ENCODE data around the gene JAKMIP1. TPM values are rescaled to one million over a fixed set of nuclear protein-coding genes. Genes with fewer than 3 reads are reported as not detected.

JAKMIP1 gene
- polyA plus RNA-seq, 3 donors: 0.08 TPM; not detected in 2

GRCh38 chr4:6010789-6011188 is 189.6 kb downstream of the JAKMIP1 start:
- no peaks in the 10 kb centered on the region for H3K36me3 Mint-ChIP-seq
- no peak overlapping the region for H3K27ac Mint-ChIP-seq
- 83% methylated on average over 2 of the region's 3 CpGs for WGBS (ENCODE audit: insufficient coverage)
- H3K36me3 ChIP-seq (replicated peaks in 1 of 2; ENCODE audit: control insufficient read depth in 1 of 2, insufficient read depth in 2 of 2, low read length in 2 of 2): no peaks in the 10 kb centered on the region
- peaks cover 12 to 26% (median 22%) of the 10 kb centered on the region in 3 donors for H3K27me3 Mint-ChIP-seq (ENCODE audit: low read depth in 3 of 3)
- no peak overlapping the region for H3K4me3 ChIP-seq (replicated peaks in 1 of 3; ENCODE audit: low read depth in 2 of 3, low read length in 3 of 3)
- DNase-seq: no peak
- no peaks in the 10 kb centered on the region for H3K4me1 Mint-ChIP-seq
- no peak overlapping the region for H3K4me3 Mint-ChIP-seq
- no peak overlapping the region for H3K4me2 ChIP-seq (replicated peaks; ENCODE audit: extremely low read depth, low read length, poor library complexity, severe bottlenecking)
- H4K20me1 ChIP-seq (ENCODE audit: insufficient read depth, low read length): no peaks in the 10 kb centered on the region
- no peaks in the 10 kb centered on the region for H3K9me3 ChIP-seq (replicated peaks in 1 of 2; ENCODE audit: control insufficient read depth in 1 of 2, insufficient read depth in 1 of 2, low read length in 2 of 2)
- no peaks in the 10 kb centered on the region for H3K9me3 Mint-ChIP-seq
- no peaks in the 10 kb centered on the region for H3K4me1 ChIP-seq (ENCODE audit: control insufficient read depth in 1 of 2, insufficient read depth in 2 of 2, low read length in 2 of 2)
- TF ChIP-seq, protein P1, sequence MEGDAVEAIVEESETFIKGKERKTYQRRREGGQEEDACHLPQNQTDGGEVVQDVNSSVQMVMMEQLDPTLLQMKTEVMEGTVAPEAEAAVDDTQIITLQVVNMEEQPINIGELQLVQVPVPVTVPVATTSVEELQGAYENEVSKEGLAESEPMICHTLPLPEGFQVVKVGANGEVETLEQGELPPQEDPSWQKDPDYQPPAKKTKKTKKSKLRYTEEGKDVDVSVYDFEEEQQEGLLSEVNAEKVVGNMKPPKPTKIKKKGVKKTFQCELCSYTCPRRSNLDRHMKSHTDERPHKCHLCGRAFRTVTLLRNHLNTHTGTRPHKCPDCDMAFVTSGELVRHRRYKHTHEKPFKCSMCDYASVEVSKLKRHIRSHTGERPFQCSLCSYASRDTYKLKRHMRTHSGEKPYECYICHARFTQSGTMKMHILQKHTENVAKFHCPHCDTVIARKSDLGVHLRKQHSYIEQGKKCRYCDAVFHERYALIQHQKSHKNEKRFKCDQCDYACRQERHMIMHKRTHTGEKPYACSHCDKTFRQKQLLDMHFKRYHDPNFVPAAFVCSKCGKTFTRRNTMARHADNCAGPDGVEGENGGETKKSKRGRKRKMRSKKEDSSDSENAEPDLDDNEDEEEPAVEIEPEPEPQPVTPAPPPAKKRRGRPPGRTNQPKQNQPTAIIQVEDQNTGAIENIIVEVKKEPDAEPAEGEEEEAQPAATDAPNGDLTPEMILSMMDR (IDR thresholded peaks at IDR 0.05): no peak
- no peaks in the 10 kb centered on the region for H3K79me2 ChIP-seq (ENCODE audit: insufficient read depth, low read length)
- intact Hi-C loops (cut with micrococcal nuclease): no loop called here
- H3K27ac ChIP-seq (ENCODE audit: low read depth in 1 of 2, low read length in 2 of 2): no peak overlapping the region
- peaks cover 0 to 4% of the 10 kb centered on the region in 2 donors for H3K27me3 ChIP-seq (ENCODE audit: control insufficient read depth in 2 of 2, insufficient read depth in 2 of 2, low read length in 2 of 2)
- H3K9ac ChIP-seq (ENCODE audit: insufficient read depth, low read length, poor library complexity, severe bottlenecking): no peak overlapping the region
- no peak overlapping the region for H2AFZ ChIP-seq (ENCODE audit: insufficient read depth, low read depth, low read length, poor library complexity, severe bottlenecking)

DNA sequence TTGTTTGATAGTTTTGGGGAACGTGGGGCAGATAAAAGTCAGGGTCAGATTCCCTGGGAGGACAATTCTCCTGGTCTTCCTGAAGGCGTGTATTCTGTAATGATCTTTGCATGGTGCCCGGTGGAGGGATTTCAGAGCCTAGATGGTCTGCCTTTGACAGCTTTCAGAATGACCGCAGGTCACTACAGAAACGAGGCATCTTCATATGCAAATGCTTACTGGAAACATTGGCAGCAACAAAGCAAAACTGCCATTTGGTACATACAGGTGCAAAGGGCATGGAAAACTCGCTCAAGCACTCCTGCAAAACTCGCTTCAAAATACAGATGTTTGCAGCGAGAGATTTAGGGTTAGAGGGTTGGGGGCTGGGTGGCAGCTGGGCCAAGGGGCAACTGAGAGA is 190.9 kb downstream of the JAKMIP1 start:
- H3K79me2 ChIP-seq (ENCODE audit: insufficient read depth, low read length): no peaks in the 10 kb centered on the region
- H3K9ac ChIP-seq (ENCODE audit: insufficient read depth, low read length, poor library complexity, severe bottlenecking): no peak overlapping the region
- TF ChIP-seq, protein P1 (IDR thresholded peaks at IDR 0.05): no peak
- no peak overlapping the region for H3K4me2 ChIP-seq (replicated peaks; ENCODE audit: extremely low read depth, low read length, poor library complexity, severe bottlenecking)
- no peaks in the 10 kb centered on the region for H3K9me3 ChIP-seq (replicated peaks in 1 of 2; ENCODE audit: control insufficient read depth in 1 of 2, insufficient read depth in 1 of 2, low read length in 2 of 2)
- no peak overlapping the region for H3K27ac Mint-ChIP-seq
- H4K20me1 ChIP-seq (ENCODE audit: insufficient read depth, low read length): no peaks in the 10 kb centered on the region
- no peaks in the 10 kb centered on the region for H3K36me3 ChIP-seq (replicated peaks in 1 of 2; ENCODE audit: control insufficient read depth in 1 of 2, insufficient read depth in 2 of 2, low read length in 2 of 2)
- intact Hi-C loops (cut with micrococcal nuclease): no loop called here
- WGBS (ENCODE audit: insufficient coverage): 69% methylated on average over 5 of the region's 8 CpGs
- peaks cover 0 to 4% of the 10 kb centered on the region in 2 donors for H3K27me3 ChIP-seq (ENCODE audit: control insufficient read depth in 2 of 2, insufficient read depth in 2 of 2, low read length in 2 of 2)
- H3K4me1 ChIP-seq (ENCODE audit: control insufficient read depth in 1 of 2, insufficient read depth in 2 of 2, low read length in 2 of 2): no peaks in the 10 kb centered on the region
- peak overlapping the region in 1 of 2 donors; percentile 39 for H3K4me3 Mint-ChIP-seq
- no peaks in the 10 kb centered on the region for H3K9me3 Mint-ChIP-seq
- no peaks in the 10 kb centered on the region for H3K36me3 Mint-ChIP-seq
- peaks cover 12 to 26% (median 22%) of the 10 kb centered on the region in 3 donors for H3K27me3 Mint-ChIP-seq (ENCODE audit: low read depth in 3 of 3)
- H3K4me3 ChIP-seq (replicated peaks in 1 of 3; ENCODE audit: low read depth in 2 of 3, low read length in 3 of 3): no peak overlapping the region
- H3K4me1 Mint-ChIP-seq: no peaks in the 10 kb centered on the region
- DNase-seq: no peak
- no peak overlapping the region for H2AFZ ChIP-seq (ENCODE audit: insufficient read depth, low read depth, low read length, poor library complexity, severe bottlenecking)
- H3K27ac ChIP-seq (ENCODE audit: low read depth in 1 of 2, low read length in 2 of 2): no peak overlapping the region

Data from CD14-positive monocyte (primary cell).